K562 (cell line): Measurements from ENCODE around the gene MMP17. TPM values are rescaled to one million over a fixed set of nuclear protein-coding genes. Genes with fewer than 3 reads are reported as not detected.
A peak's percentile ranks its signal among the peaks of the same experiment; 100 is the strongest.

Experiments
- ATAC-seq: fragments of 200-7000 bp; cut with Tn5 transposase; 3 replicates; pipeline ENCODE4 v1.9.1; 2020; ENCODE audit warnings: moderate library complexity
- BruUV-seq: library from RNA; stranded (reverse); fragments of 400-500 nt; replicated peaks from 2 replicates; lab custom pipeline; 2021; lab: Mats Ljungman, UMichigan
- CTCF ChIA-PET: fragments of 300-600 bp; formaldehyde crosslinking; extraction: SDS; loops from one replicate; lab custom pipeline; 2021; ENCODE audit warnings: low intra/inter-chr PET ratio; lab: Yijun Ruan, JAX
- POLR2A ChIA-PET: fragments of 300-600, 350-650 bp; sonication (Branson Sonifier 250); formaldehyde crosslinking; extraction: SDS; loops from one replicate; lab custom pipeline; 2021; ENCODE audit warnings: antibody characterized with exemption, inconsistent platforms; lab: Yijun Ruan, JAX
- DNase-seq, 4 experiments: peaks; one replicate each; pipeline versions ENCODE4 v3.0.0 to v3.0.0-alpha.2; 2011 to 2018; ENCODE audit warnings: low spot score in 3 of 4, mixed read lengths in 3 of 4; ENCODE audit errors: extremely low read depth in 1 of 4
- FAIRE-seq: peaks from 2 replicates; lab custom pipeline; 2011; peaks lifted over from hg19 to GRCh38; lab: Jason Lieb, UNC
- H2AFZ ChIP-seq: 2 replicates; pipeline ENCODE4 v1.6.0; 2011; ENCODE audit warnings: low read depth, low read length, control low read depth, inconsistent platforms
- H3K27ac ChIP-seq: fragments of 200-600 bp; 3 replicates; pipeline ENCODE4 v1.8.0; 2011; ENCODE audit warnings: low read depth, mild to moderate bottlenecking, control low read depth, inconsistent platforms, low read length, moderate library complexity, mixed read lengths; ENCODE audit errors: extremely low read depth
- H3K27me3 ChIP-seq, 2 experiments: fragments of 300-600 bp in 1 of 2; 2 replicates in 1 of 2; 3 replicates in 1 of 2; pipeline versions ENCODE4 v1.6.0 to v1.8.0; 2011; ENCODE audit warnings: inconsistent platforms in 2 of 2, low read length in 2 of 2, mild to moderate bottlenecking in 1 of 2, mixed read lengths in 1 of 2, moderate library complexity in 1 of 2; ENCODE audit not compliant: control insufficient read depth in 2 of 2, insufficient read depth in 2 of 2
- H3K36me3 ChIP-seq: fragments of 300-600 bp; 3 replicates; pipeline ENCODE4 v1.8.0; 2011; ENCODE audit warnings: mild to moderate bottlenecking, low read length, inconsistent platforms; ENCODE audit not compliant: control insufficient read depth, insufficient read depth
- H3K4me1 ChIP-seq, 2 experiments: fragments of 200-600 bp in 1 of 2; replicated peaks in 1 of 2; 2 replicates in 1 of 2; 3 replicates in 1 of 2; pipeline versions ENCODE4 v1.5.1 to v1.8.0; 2011; ENCODE audit warnings: inconsistent platforms in 2 of 2, low read length in 2 of 2, mild to moderate bottlenecking in 1 of 2, mixed read lengths in 1 of 2, moderate library complexity in 1 of 2; ENCODE audit not compliant: control insufficient read depth in 2 of 2, insufficient read depth in 2 of 2
- H3K4me2 ChIP-seq: 2 replicates; pipeline ENCODE4 v1.6.1; 2011; ENCODE audit warnings: low read length, control low read depth, inconsistent platforms, mixed read lengths; ENCODE audit not compliant: insufficient read depth
- H3K4me3 ChIP-seq: fragments of 200-600 bp; sonication (generic), shearing (Covaris generic); 2 replicates; pipeline ENCODE4 v1.5.1; 2016; ENCODE audit warnings: control low read depth, inconsistent platforms
- H3K79me2 ChIP-seq: fragments of 200-600 bp; 3 replicates; pipeline ENCODE4 v1.8.0; 2011; ENCODE audit warnings: low read length, inconsistent platforms; ENCODE audit not compliant: control insufficient read depth, insufficient read depth
- H3K9ac ChIP-seq, 2 experiments: 2 replicates each; pipeline versions ENCODE4 v1.6.0 to v1.6.1; 2011; ENCODE audit warnings: low read depth in 2 of 2, low read length in 2 of 2, control low read depth in 1 of 2, inconsistent platforms in 1 of 2, mild to moderate bottlenecking in 1 of 2, mixed read lengths in 1 of 2; ENCODE audit not compliant: insufficient read depth in 1 of 2
- H3K9me1 ChIP-seq: one replicate; pipeline ENCODE4 v1.6.0; 2011; ENCODE audit warnings: inconsistent platforms, mild to moderate bottlenecking, low read length, moderate library complexity; ENCODE audit not compliant: control insufficient read depth, insufficient read depth
- H3K9me3 ChIP-seq: replicated peaks from 2 replicates; pipeline ENCODE4 v1.5.1; 2011; ENCODE audit warnings: low read depth, low read length, inconsistent platforms; ENCODE audit not compliant: control insufficient read depth, insufficient read depth
- H4K20me1 ChIP-seq: replicated peaks from 2 replicates; pipeline ENCODE4 v1.6.1; 2011; ENCODE audit warnings: low read length, inconsistent platforms, mixed read lengths; ENCODE audit not compliant: control insufficient read depth, insufficient read depth
- ETS2 ChIP-seq: IDR thresholded peaks from 2 replicates; pipeline ENCODE4 v1.6.1; 2016; ENCODE audit warnings: borderline replicate concordance, missing genetic modification characterization, mild to moderate bottlenecking, moderate library complexity, missing compliant biosample characterization; ENCODE audit not compliant: poor library complexity, severe bottlenecking
- MYC ChIP-seq, 2 experiments: fragments of 250-450 bp in 1 of 2; sonication (Bioruptor Pico) in 1 of 2; IDR thresholded peaks; 2 replicates each; pipeline versions ENCODE4 v1.5.1 to v1.6.1; 2012 to 2021; ENCODE audit warnings: low read depth in 2 of 2, borderline replicate concordance in 1 of 2, improper control_type of control experiment in 1 of 2, low read length in 1 of 2, mild to moderate bottlenecking in 1 of 2, moderate library complexity in 1 of 2
- REST ChIP-seq, 2 experiments: fragments of 450-650 bp; formaldehyde crosslinking in 1 of 2; IDR thresholded peaks; 2 replicates each; pipeline versions ENCODE4 v1.4.0 to v1.6.1; 2014 to 2020; ENCODE audit warnings: mild to moderate bottlenecking in 2 of 2, borderline replicate concordance in 1 of 2, low read depth in 1 of 2
- WGBS: fragments of 100-300 bp; shearing (Covaris generic); methylation state at CpG from one replicate; pipeline ENCODE4 v1.1.6; 2016; ENCODE audit warnings: low coverage, mixed read lengths; ENCODE audit not compliant: insufficient coverage; ENCODE audit errors: missing lambda C conversion rate; 5-methylcytosine and 5-hydroxymethylcytosine counted together
- in situ Hi-C: fragments of 300-500 bp; cut with MboI; formaldehyde crosslinking; loops from 4 replicates; pipeline ENCODE4 v1.15.0; 2018; ENCODE audit warnings: inconsistent platforms, mixed read lengths
- intact Hi-C: fragments of 100-400 bp; cut with micrococcal nuclease; formaldehyde crosslinking; loops from 2 replicates; pipeline ENCODE4 v1.14.2; 2022
- polyA plus RNA-seq, 8 experiments: library from polyadenylated mRNA; depleted of rRNA in 4 of 8; stranded (reverse) in 5 of 8; unstranded in 3 of 8; fragments of >200 nt; fragmentation: Nextera tagmentation in 2 of 8; fragmentation: Illumina TruSeq in 1 of 8; extraction: Ambion mirVana in 2 of 8; extraction: Trizol in 1 of 8; gene quantifications; 2 replicates each; pipeline versions ENCODE4 v1.2.1 to v1.2.3, GENCODE V29; 2011 to 2014; ENCODE audit warnings: inconsistent platforms in 1 of 8, missing spikeins in 1 of 8
- total RNA-seq, 7 experiments: library from RNA; depleted of rRNA in 6 of 7; stranded (reverse); fragments of >200 nt in 6 of 7; fragmentation: Illumina TruSeq in 2 of 7; extraction: Trizol in 2 of 7; gene quantifications; 2 replicates each; pipeline versions ENCODE4 v1.2.1 to v1.2.3, GENCODE V29; 2011 to 2021; ENCODE audit warnings: low replicate concordance in 1 of 7

The MMP17 gene
- total and polyA plus RNA-seq, 9 of the 15 experiments (the other 6 are each of a cell fraction or from before 2014, with no cell fraction given), result 1.1 to 21.2 (median 17.1) TPM; not detected in 2

GRCh38 chr12:131883521-131883900 is 55.3 kb downstream of the MMP17 start:
- H3K4me2 ChIP-seq, result no peak overlapping the region
- BruUV-seq, result no TSS peak
- ATAC-seq, result peak; percentile 33
- peaks cover 6% of the 10 kb centered on the region; the same call in 1 of the 2 replicates for H3K9me3 ChIP-seq
- intact Hi-C loops (no loop called here), in situ Hi-C loops (no loop called here)
- POLR2A ChIA-PET, result interaction anchor here (0.9 kb wide), 1 partner anchor 23 kb away, joined by 6 read pairs; no protein-coding TSS in a partner anchor
- CTCF ChIA-PET, result interaction anchor here (0.6 kb wide), 1 partner anchor 1010 kb away, joined by 3 read pairs; no protein-coding TSS in a partner anchor
- H4K20me1 ChIP-seq, result no peaks in the 10 kb centered on the region
- TF ChIP-seq REST (IDR thresholded peaks at IDR 0.05; ENCODE audit: borderline replicate concordance) (no peak), REST (CRISPR knock-in tag; IDR thresholded peaks at IDR 0.05; ENCODE audit: low read depth) (no peak), MYC (IDR thresholded peaks at IDR 0.05; ENCODE audit: low read depth, low read length) (no peak), MYC (CRISPR knock-in tag; IDR thresholded peaks at IDR 0.05; ENCODE audit: borderline replicate concordance, low read depth) (no peak), ETS2 (tag) (no peak)
- H3K9me1 ChIP-seq, result no peaks in the 10 kb centered on the region
- H3K9ac ChIP-seq, result no peak overlapping the region
- no peaks in the 10 kb centered on the region for H3K36me3 ChIP-seq
- H3K79me2 ChIP-seq, result no peaks in the 10 kb centered on the region
- no peak overlapping the region for H3K27ac ChIP-seq
- H2AFZ ChIP-seq, result peak overlapping the region; percentile 66; the same call in 1 of the 2 replicates
- 74% methylated on average over 4 of the region's 4 CpGs for WGBS
- peaks cover 0 to under 1% of the 10 kb centered on the region in 2 experiments; a peak in 3 of 5 replicates for H3K27me3 ChIP-seq
- no peak for FAIRE-seq
- no peak for DNase-seq
- no peak overlapping the region for H3K4me3 ChIP-seq
- peaks cover 6 to 16% of the 10 kb centered on the region in 2 experiments; a peak in 3 of 5 replicates for H3K4me1 ChIP-seq
